Measurements from ENCODE around the gene SGCD.

DNA sequence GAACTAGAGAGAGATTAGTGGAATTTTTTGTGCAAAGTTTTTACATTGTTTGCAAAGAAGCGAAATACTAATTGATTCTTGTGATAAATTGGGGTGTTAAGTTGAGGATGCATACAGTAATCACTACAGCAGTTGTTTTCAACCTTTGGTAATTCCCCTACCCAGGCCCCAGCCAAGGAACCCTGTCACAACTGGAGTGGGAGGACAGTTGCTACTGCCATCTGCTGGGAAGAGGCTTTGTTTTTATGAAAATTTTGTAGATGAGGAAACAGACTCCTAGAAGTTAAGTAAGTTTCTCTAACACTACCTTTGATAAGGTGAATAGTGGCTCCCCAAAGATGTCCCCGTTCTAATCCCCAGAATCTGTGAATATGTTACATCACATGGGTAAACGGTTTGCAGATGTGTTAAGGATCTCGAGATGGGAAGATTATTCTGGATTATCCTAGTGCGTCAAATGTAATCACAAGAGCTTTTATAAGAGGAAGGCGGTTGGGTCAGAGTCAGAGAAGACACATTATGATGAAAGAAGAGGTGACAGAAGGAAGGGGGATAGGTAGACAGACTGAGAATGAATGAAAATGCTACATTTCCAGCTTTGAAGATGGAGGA, 489.1 kb downstream of the SGCD start:
- TF ChIP-seq, protein P1, sequence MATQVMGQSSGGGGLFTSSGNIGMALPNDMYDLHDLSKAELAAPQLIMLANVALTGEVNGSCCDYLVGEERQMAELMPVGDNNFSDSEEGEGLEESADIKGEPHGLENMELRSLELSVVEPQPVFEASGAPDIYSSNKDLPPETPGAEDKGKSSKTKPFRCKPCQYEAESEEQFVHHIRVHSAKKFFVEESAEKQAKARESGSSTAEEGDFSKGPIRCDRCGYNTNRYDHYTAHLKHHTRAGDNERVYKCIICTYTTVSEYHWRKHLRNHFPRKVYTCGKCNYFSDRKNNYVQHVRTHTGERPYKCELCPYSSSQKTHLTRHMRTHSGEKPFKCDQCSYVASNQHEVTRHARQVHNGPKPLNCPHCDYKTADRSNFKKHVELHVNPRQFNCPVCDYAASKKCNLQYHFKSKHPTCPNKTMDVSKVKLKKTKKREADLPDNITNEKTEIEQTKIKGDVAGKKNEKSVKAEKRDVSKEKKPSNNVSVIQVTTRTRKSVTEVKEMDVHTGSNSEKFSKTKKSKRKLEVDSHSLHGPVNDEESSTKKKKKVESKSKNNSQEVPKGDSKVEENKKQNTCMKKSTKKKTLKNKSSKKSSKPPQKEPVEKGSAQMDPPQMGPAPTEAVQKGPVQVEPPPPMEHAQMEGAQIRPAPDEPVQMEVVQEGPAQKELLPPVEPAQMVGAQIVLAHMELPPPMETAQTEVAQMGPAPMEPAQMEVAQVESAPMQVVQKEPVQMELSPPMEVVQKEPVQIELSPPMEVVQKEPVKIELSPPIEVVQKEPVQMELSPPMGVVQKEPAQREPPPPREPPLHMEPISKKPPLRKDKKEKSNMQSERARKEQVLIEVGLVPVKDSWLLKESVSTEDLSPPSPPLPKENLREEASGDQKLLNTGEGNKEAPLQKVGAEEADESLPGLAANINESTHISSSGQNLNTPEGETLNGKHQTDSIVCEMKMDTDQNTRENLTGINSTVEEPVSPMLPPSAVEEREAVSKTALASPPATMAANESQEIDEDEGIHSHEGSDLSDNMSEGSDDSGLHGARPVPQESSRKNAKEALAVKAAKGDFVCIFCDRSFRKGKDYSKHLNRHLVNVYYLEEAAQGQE (IDR thresholded peaks at IDR 0.05; ENCODE audit: insufficient read depth in 1 of 2, low read depth in 2 of 2, low read length in 2 of 2): no peak
- no peak for TF ChIP-seq POLR2AphosphoS5 (IDR thresholded peaks at IDR 0.05; ENCODE audit: low read depth, low read length)
- no peak for TF ChIP-seq TAF1 (IDR thresholded peaks at IDR 0.05; ENCODE audit: borderline replicate concordance, insufficient read depth, low read length)
- TF ChIP-seq FOXP2 (optimal IDR thresholded peaks at IDR 0.05; ENCODE audit: borderline replicate concordance, extremely low read depth, extremely low read length, insufficient read depth): no peak
- TF ChIP-seq SIN3A (IDR thresholded peaks at IDR 0.05; ENCODE audit: borderline replicate concordance, insufficient read depth, low read length): no peak
